GM06990 (cell line): ENCODE measurements around the gene CFLAR.
A peak's percentile ranks its signal among the peaks of the same experiment; 100 is the strongest.

ENCODE experiments used
- DNase-seq: peaks from one replicate; pipeline ENCODE4 v3.0.0-alpha.2; 2011; ENCODE audit not compliant: insufficient read length; ENCODE audit errors: extremely low read depth
- H3K27me3 ChIP-seq: replicated peaks from 2 replicates; pipeline ENCODE4 v1.6.0; 2011; ENCODE audit warnings: low read length; ENCODE audit not compliant: control insufficient read depth, insufficient read depth
- H3K36me3 ChIP-seq: 2 replicates; pipeline ENCODE4 v1.5.1; 2011; ENCODE audit warnings: low read length; ENCODE audit not compliant: control insufficient read depth, insufficient read depth
- H3K4me3 ChIP-seq: replicated peaks from 2 replicates; pipeline ENCODE4 v1.5.1; 2011; ENCODE audit warnings: low read depth, mild to moderate bottlenecking, control low read depth, low read length
- CTCF ChIP-seq: IDR thresholded peaks from 2 replicates; pipeline ENCODE4 v1.5.1; 2011; ENCODE audit warnings: low read length, control low read depth, mild to moderate bottlenecking, inconsistent platforms; ENCODE audit not compliant: insufficient read depth, poor library complexity, severe bottlenecking

Gene CFLAR

GRCh38 chr2:201128933-201129505 lies 13.1 kb downstream of the CFLAR start:
- no peak for TF ChIP-seq CTCF
- Histone ChIP-seq H3K4me3 (peak overlapping the region; percentile 84), H3K36me3 (no peaks in the 10 kb centered on the region; the same call in 1 of the 2 replicates), H3K27me3 (no peaks in the 10 kb centered on the region)
- DNase-seq, result peak; percentile 34

DNA sequence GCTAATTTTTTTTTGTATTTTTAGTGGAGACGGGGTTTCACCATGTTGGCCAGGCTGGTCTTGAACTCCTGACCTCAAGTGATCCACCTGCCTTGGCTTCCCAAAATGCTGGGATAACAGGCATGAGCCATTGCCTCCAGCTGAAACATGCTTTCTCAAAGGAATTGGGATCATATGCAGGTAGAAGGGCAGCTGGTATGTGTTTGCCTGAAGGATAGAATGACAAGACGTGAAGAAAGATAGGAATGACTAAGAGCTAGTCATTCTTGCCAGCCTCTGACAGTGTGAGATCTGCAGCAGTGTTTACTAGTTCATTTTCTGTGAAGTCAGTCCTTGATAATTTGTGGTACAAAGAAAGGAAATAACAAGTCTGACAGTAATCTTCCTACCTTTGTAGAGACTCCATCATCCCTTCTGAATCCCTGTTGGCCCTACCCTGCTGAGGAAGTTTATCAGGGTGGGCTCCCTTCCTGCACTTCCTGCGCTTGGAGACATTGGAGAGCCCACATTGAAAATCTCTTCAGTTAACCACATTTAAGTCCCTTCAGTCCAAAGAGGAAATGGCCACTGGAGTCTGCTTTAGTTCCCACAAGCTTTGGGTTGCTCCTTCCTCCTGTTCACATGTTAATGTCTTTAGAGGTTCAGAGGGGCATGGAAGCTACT lies 14.7 kb downstream of the CFLAR start:
- Histone ChIP-seq H3K4me3 (peak overlapping the region; percentile 84), H3K27me3 (no peaks in the 10 kb centered on the region), H3K36me3 (peaks cover 5% of the 10 kb centered on the region; the same call in 1 of the 2 replicates)
- peak; percentile 38 for DNase-seq
- TF ChIP-seq CTCF, result no peak

- peaks cover 20% of the 10 kb centered on the region for H3K36me3 ChIP-seq
- H3K27me3 ChIP-seq, result no peaks in the 10 kb centered on the region
- TF ChIP-seq CTCF, result no peak
- H3K4me3 ChIP-seq, result peak overlapping the region; percentile 84
- peak; percentile 43 for DNase-seq
Measured at GRCh38 chr2:201132518-201132917, 16.6 kb downstream of the CFLAR start.

- H3K36me3 ChIP-seq, result peaks cover 34% of the 10 kb centered on the region
- H3K4me3 ChIP-seq, result no peak overlapping the region
- TF ChIP-seq CTCF, result no peak
- H3K27me3 ChIP-seq, result no peaks in the 10 kb centered on the region
- peak; percentile 37 for DNase-seq
Measured at GRCh38 chr2:201135386-201135785, 19.4 kb downstream of the CFLAR start.

- H3K27me3 ChIP-seq, result no peaks in the 10 kb centered on the region
Measured at GRCh38 chr2:201136889-201137321, 20.9 kb downstream of the CFLAR start.

More at GRCh38 chr2:201136889-201137321, 20.9 kb downstream of the CFLAR start:
- no peak for TF ChIP-seq CTCF
- DNase-seq, result no peak
- no peak overlapping the region for H3K4me3 ChIP-seq
- H3K36me3 ChIP-seq, result peaks cover 38% of the 10 kb centered on the region
